PC-9 (cell line): ENCODE results near the gene MAN2A2.

ENCODE experiments used
- EZH2 ChIP-seq: fragments of 200-600 bp; sonication (generic); IDR thresholded peaks from 2 replicates; pipeline ENCODE4 v1.8.0; 2017; ENCODE audit warnings: antibody characterized with exemption, low read depth
- TF ChIP-seq, protein P1 (sequence below): fragments of 200-600 bp; sonication (generic); conservative IDR thresholded peaks from 2 replicates; pipeline ENCODE4 v1.6.1; 2017; ENCODE audit warnings: mixed run types, antibody characterized with exemption, mild to moderate bottlenecking, moderate library complexity

- TF ChIP-seq, protein P1, sequence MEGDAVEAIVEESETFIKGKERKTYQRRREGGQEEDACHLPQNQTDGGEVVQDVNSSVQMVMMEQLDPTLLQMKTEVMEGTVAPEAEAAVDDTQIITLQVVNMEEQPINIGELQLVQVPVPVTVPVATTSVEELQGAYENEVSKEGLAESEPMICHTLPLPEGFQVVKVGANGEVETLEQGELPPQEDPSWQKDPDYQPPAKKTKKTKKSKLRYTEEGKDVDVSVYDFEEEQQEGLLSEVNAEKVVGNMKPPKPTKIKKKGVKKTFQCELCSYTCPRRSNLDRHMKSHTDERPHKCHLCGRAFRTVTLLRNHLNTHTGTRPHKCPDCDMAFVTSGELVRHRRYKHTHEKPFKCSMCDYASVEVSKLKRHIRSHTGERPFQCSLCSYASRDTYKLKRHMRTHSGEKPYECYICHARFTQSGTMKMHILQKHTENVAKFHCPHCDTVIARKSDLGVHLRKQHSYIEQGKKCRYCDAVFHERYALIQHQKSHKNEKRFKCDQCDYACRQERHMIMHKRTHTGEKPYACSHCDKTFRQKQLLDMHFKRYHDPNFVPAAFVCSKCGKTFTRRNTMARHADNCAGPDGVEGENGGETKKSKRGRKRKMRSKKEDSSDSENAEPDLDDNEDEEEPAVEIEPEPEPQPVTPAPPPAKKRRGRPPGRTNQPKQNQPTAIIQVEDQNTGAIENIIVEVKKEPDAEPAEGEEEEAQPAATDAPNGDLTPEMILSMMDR = no peak
- no peak for TF ChIP-seq EZH2
Observed at GRCh38 chr15:90876046-90876445, 27.1 kb upstream of the MAN2A2 start.
